ENCODE measurements around the gene PYDC2.
"Not testable (repeated sequence)": the region's sequence is repeated elsewhere in the genome, so short reads cannot be mapped to it uniquely, and the experiment has no call there.

Gene PYDC2

DNA sequence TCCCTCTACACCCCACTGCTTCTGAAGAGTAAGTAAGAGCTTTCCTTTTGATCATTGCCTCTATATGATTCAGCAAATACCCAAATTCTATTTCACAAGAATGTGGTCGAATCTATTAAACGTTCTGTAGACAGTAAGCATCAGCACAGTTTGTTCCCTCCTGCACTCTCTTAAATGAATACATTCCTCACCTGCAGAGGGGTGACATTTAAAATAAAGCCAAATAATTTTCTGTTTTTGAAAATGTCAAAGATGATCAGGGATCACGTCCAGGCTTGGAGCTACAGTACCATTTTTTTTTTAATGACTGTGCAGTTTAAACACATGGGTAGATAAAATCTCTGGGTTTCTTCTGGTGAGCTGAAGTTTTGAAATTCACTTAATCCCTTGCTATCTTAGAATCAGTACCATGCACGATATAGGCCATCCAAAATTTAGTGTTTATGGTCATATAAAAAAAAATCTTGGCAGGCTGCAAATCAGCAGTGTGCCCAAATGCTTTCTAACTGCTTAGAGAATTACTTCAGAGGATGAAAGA is 12.8 kb downstream of the PYDC2 start:
- DNase-seq, result no peak

DNA sequence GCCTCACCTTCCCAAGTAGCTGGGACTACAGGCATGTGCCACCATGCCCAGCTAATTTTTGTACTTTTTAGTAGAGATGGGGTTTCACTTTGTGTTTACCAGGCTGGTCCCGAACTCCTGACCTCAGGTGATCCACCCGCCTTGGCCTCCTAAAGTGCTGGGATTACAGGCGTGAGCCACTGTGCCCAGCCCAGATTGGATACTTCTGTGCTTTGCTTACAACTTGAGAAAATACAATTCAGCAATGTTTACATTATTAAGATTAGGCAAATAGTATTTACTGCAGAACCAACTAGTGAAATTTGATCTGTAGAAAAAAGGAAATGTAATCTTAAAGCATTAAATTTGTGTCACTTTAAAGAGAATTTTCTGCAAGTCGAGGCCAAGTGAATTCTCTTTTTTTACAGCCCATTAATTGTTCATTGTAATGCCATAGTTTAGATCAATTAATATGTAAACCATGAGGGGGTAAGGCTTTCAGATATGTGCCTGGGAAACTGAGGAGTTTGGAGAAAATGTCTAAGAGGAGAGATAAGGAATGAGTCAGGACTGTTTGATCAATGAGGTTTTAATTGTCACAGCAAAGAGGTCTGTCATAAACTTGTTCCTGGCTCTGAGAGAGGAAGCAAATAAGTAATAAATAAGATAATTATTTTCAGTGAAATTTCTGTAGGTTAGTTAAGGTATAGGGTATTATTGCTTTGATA is 15.3 kb downstream of the PYDC2 start:
- DNase-seq, result no peak

DNA sequence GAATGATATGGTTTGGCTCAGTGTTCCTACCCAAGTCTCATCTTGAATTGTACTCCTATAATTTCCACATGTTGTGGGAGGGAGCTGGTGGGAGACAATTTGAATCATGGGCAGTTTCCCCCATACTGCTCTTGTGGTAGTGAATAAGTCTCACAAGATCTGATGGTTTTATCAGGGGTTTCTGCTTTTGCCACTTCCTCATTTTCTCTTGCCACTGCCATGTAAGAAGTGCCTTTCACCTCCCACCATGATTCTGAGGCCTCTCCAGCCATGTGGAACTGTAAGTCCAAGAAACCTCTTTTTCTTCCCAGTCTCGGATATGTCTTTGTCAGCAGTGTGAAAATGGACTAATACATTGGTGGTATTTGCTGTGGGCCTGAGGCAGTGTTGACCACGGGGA is 23.0 kb downstream of the PYDC2 start:
- not testable (repeated sequence) for DNase-seq

DNA sequence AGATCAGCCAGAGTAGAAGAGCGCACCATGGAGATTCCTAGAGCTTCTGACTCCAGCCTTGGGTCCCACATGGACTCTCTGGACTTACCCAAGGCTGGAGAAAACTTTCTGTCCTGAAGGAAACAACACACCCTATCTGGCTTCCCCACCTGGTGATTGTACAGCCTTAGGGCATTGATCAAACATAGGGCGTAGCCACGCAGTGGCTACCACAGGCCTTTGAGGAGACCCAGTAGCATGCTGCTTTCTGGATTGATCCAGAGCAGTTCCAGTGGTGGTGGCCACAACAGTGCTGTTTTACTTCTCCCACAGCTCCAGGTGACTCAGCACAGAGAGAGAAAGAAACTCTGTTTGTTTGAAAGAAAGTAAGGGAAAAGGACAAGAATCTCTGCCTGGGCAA is 23.5 kb downstream of the PYDC2 start:
- no peak for DNase-seq

DNA sequence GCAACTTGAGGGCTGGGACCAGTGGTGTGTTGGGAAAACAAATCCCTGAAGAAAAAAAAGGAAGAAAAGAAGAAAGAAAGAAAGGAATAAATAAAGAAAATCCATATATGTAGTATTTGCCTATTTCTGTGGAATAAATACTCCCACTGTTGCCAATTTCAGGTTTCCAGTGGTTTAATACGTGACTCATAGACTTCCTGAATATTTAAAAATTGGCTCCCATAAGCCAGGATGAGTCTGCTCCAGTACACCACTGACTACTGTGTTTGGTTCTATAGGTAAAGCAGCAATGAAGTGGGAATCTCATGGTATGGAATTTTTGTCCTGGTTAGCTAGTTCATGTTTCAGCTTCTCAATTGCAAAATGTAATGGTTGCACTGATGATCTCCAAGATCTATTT is 31.6 kb downstream of the PYDC2 start:
- DNase-seq, result no peak

DNA sequence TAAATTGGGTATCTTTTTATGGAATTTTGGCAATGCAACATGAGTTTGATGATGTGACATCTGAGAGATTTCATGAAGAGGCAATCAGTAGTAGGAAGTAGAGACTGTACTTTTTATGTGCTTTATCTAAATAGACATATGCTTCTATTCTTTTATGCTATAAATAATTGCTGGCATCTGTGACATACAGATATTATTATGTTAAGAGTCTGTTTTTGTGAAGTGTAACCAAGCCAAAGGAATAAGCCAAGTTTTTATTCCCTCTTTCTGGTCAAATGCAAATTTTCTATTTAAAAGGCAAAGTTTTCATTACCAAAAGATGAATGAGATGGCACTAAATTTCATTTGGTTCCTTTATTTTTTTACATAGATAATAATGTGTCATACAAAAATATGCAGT is 32.4 kb downstream of the PYDC2 start:
- DNase-seq, result no peak

DNA sequence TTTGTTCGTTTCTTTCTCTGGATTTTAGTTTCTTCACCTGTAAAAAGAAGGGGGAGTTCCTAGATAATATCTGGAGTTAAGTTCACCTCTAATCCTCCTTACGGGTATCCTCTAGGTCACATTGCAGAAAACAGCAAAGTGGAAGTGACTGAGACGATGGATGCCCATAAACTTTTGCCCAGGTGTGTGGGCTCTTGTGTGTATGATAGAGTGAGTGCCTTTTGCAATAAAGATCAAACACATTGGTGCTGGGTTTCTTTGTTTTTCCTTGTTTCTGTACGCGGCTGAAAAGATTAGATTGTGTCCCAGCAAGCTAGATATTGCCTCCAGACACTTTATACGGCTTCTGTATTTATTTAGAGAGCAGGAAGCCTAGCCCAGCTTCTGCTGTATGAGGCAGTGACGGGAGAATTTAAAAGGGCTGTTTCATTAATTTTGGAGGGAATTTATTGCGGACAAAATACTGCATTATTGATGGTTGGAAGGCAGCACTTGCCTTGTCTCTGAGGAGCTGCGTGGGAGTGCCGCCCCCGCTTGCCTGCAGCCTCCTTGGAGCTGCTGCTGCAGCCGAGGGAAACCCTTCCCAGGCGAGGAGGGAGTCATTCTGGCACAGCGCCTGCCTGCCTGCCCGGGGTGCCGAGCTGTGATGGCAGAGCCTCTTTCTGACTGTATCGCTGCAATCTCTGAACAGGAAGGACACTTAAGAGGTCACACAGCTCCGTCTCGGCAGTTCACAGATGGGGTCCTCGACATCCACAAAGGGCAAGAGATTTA is 38.5 kb downstream of the PYDC2 start:
- peak; percentile 51 for DNase-seq

DNA sequence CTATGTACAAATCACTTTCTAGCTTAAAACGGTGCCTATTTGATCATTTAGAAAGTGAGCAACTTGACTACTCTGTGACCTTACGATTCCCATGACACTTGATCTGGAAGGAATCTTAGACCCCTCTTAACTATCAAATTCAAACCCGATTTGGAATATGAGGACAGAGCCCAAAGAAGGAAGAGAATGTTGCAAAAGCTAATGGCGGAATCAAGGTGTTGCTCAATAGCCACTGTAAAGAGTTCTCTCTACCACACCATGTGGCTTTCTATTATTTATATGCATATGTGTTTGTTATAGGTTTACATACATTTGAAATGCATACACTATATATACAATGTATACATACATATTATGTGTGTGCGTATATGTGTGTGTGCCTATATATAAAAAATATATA is 39.9 kb downstream of the PYDC2 start:
- DNase-seq, result no peak

DNA sequence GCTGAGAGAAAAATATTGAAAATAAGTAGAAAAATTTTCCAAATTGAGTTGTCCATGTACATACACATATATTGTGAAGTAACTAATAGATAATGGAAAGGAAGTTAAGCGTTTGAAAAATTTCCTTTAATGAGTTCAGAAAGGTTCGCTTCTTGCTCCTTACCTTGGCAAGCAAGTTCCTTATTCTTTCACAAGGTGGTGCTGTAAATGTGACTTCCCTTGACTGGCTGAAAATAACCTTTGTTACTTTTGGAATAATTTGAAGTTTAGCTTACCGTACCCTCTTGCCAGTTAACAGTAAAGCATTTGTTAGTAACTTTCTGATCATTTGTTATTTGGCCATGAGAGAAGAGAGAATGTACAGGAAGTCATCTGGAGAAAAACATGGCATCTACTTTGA is 41.6 kb downstream of the PYDC2 start:
- no peak for DNase-seq

DNA sequence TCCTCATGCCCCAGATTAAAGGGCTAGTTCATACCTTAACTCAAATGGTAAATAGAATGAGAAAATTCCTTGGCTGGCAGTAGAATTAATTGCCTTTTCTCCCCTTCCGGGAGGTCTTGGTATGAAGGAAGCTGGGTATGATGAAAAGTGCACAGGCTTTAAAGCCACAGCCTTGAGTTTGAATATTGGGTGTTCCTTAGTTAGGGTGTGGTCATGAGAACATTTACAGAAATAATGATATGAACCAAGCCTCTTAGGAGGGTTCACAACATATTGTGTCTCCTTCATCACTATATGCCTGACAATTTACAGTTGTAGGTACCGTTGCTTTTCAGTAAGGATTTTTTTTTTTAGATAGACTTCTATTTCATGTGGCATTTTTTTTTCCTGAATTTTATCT is 48.1 kb downstream of the PYDC2 start:
- no peak for DNase-seq

Measured in right forelimb (tissue), 1 donor.